NOMO-1 treated with DMSO at 0.1 percent for 48 hours (cell line): ENCODE data around the gene MT1HL1.
"Not testable (repeated sequence)": the region's sequence is repeated elsewhere in the genome, so short reads cannot be mapped to it uniquely, and the experiment has no call there.

ENCODE experiments used
- DNase-seq: peaks from one replicate; lab custom pipeline; 2025; ENCODE audit not compliant: unreplicated experiment; lab: John Stamatoyannopoulos, UW

The MT1HL1 gene

GRCh38 chr1:237018896-237019295 is 14.7 kb upstream of the MT1HL1 start:
- no peak for DNase-seq

GRCh38 chr1:237016626-237017025 is 12.4 kb upstream of the MT1HL1 start:
- no peak for DNase-seq

- no peak for DNase-seq
These were observed 9.4 kb upstream of the MT1HL1 start for GRCh38 chr1:237013608-237014007.

- DNase-seq, result no peak
These were observed 8.6 kb upstream of the MT1HL1 start for GRCh38 chr1:237012788-237013383.

- DNase-seq, result no peak
These were observed 8.1 kb upstream of the MT1HL1 start for GRCh38 chr1:237012361-237012760.

- DNase-seq, result no peak
These were observed 7.2 kb upstream of the MT1HL1 start for GRCh38 chr1:237011432-237011831.

GRCh38 chr1:237009611-237010010 is 5.4 kb upstream of the MT1HL1 start:
- DNase-seq, result no peak

GRCh38 chr1:237007147-237007881 is 3.1 kb upstream of the MT1HL1 start:
- DNase-seq, result no peak

- no peak for DNase-seq
These were observed 1.4 kb upstream of the MT1HL1 start for GRCh38 chr1:237005674-237006073.

GRCh38 chr1:237003516-237003915 is 725 bp downstream of the MT1HL1 start:
- DNase-seq, result no peak

- no peak for DNase-seq
These were observed 4.0 kb downstream of the MT1HL1 start for GRCh38 chr1:237000191-237000590.

- DNase-seq, result no peak
These were observed 5.7 kb downstream of the MT1HL1 start for GRCh38 chr1:236998546-236998945.

GRCh38 chr1:236997882-236998281 is 6.4 kb downstream of the MT1HL1 start:
- no peak for DNase-seq

- no peak for DNase-seq
These were observed 6.9 kb downstream of the MT1HL1 start for GRCh38 chr1:236997361-236997760.

- no peak for DNase-seq
These were observed 9.8 kb downstream of the MT1HL1 start for GRCh38 chr1:236994450-236994849.

- DNase-seq, result no peak
These were observed 11.8 kb downstream of the MT1HL1 start for GRCh38 chr1:236992449-236992848.

GRCh38 chr1:236990052-236990445 is 14.2 kb downstream of the MT1HL1 start:
- DNase-seq, result no peak

GRCh38 chr1:236989290-236990051 is 14.8 kb downstream of the MT1HL1 start:
- DNase-seq, result no peak

- no peak for DNase-seq
These were observed 20.4 kb downstream of the MT1HL1 start for GRCh38 chr1:236983818-236984217.

GRCh38 chr1:236982380-236982779 is 21.9 kb downstream of the MT1HL1 start:
- DNase-seq, result no peak

- not testable (repeated sequence) for DNase-seq
These were observed 22.8 kb downstream of the MT1HL1 start for GRCh38 chr1:236981431-236981830.

GRCh38 chr1:236980673-236981072 is 23.6 kb downstream of the MT1HL1 start:
- DNase-seq, result no peak
